ENCODE results near the gene AGO1.

The AGO1 gene

GRCh38 chr1:35925741-35926140, 42.7 kb downstream of the AGO1 start:
- no peak for DNase-seq
- Mint-ChIP-seq H3K9me3 (no peaks in the 10 kb centered on the region), H3K27ac (no peak overlapping the region), H3K4me3 (no peak overlapping the region), H3K36me3 (ENCODE audit: low read depth) (peaks cover 8% of the 10 kb centered on the region), H3K27me3 (ENCODE audit: low read depth, poor library complexity) (no peaks in the 10 kb centered on the region), H3K4me1 (peaks cover 24% of the 10 kb centered on the region)
- no peak for TF ChIP-seq CTCF (IDR thresholded peaks at IDR 0.05)

GRCh38 chr1:35927472-35927871, 44.5 kb downstream of the AGO1 start:
- Mint-ChIP-seq H3K36me3 (ENCODE audit: low read depth) (no peaks in the 10 kb centered on the region), H3K4me3 (no peak overlapping the region), H3K27ac (no peak overlapping the region)

GRCh38 chr1:35929730-35930592, 47.0 kb downstream of the AGO1 start:
- no peaks in the 10 kb centered on the region for H3K27me3 Mint-ChIP-seq (ENCODE audit: low read depth, poor library complexity)
- peak; percentile 37 for DNase-seq
- no peaks in the 10 kb centered on the region for H3K36me3 Mint-ChIP-seq (ENCODE audit: low read depth)
- H3K9me3 Mint-ChIP-seq = no peaks in the 10 kb centered on the region
- H3K4me3 Mint-ChIP-seq = peak overlapping the region; percentile 91
- peaks cover 46% of the 10 kb centered on the region for H3K4me1 Mint-ChIP-seq
- TF ChIP-seq CTCF (IDR thresholded peaks at IDR 0.05) = no peak
- H3K27ac Mint-ChIP-seq = peak overlapping the region; percentile 91

More at GRCh38 chr1:35927472-35927871, 44.5 kb downstream of the AGO1 start:
- Mint-ChIP-seq H3K4me1 (peaks cover 34% of the 10 kb centered on the region), H3K27me3 (ENCODE audit: low read depth, poor library complexity) (no peaks in the 10 kb centered on the region), H3K9me3 (no peaks in the 10 kb centered on the region)
- no peak for DNase-seq
- TF ChIP-seq CTCF (IDR thresholded peaks at IDR 0.05) = no peak

- Mint-ChIP-seq H3K36me3 (ENCODE audit: low read depth) (no peaks in the 10 kb centered on the region), H3K4me1 (peaks cover 48% of the 10 kb centered on the region)
- DNase-seq = peak; percentile 81
Observed at GRCh38 chr1:35930593-35931445, 47.8 kb downstream of the AGO1 start, which contains the start of gene AGO3. TSS of gene AGO3 (plus strand) at chr1:35931105. CDS start at chr1:35931427, 322 bp downstream.

More at GRCh38 chr1:35930593-35931445, 47.8 kb downstream of the AGO1 start, which contains the start of gene AGO3:
- no peaks in the 10 kb centered on the region for H3K9me3 Mint-ChIP-seq
- no peaks in the 10 kb centered on the region for H3K27me3 Mint-ChIP-seq (ENCODE audit: low read depth, poor library complexity)
- peak within 1 kb of the TSS; percentile 96 for H3K4me3 Mint-ChIP-seq
- TF ChIP-seq CTCF (IDR thresholded peaks at IDR 0.05) = no peak
- H3K27ac Mint-ChIP-seq = peak within 1 kb of the TSS; percentile 91
